ENCODE data around the gene POLL. TPM values are rescaled to one million over a fixed set of nuclear protein-coding genes. Genes with fewer than 3 reads are reported as not detected.

The POLL gene
- total and polyA plus RNA-seq, 2 donors (not counting 3 experiments of a cell fraction or from before 2014, with no cell fraction given) = 34.3 to 42.3 TPM

- intact Hi-C loops (cut with micrococcal nuclease) = no loop called here
- no peaks in the 10 kb centered on the region for H3K79me2 ChIP-seq (ENCODE audit: control insufficient read depth, insufficient read depth, low read length)
- FAIRE-seq (no peak), DNase-seq (ENCODE audit: low read depth, low spot score) (no peak)
- ChIA-PET CTCF (interaction anchor here (0.9 to 1.6 kb wide), 4 partner anchors 12 to 267 kb away, joined by 3 to 6 read pairs (median 4); no protein-coding TSS in a partner anchor), POLR2A (no interaction called here)
- no peaks in the 10 kb centered on the region for H3K9me3 ChIP-seq (replicated peaks; ENCODE audit: control insufficient read depth, insufficient read depth, low read length)
- H3K4me3 ChIP-seq (replicated peaks in 1 of 3; ENCODE audit: insufficient read depth in 1 of 3, low read depth in 1 of 3, low read length in 3 of 3) = no peak overlapping the region
- dilution Hi-C loops (cut with MboI; ENCODE audit: extremely low pct_ligation_motif_present, low sequenced_read_pairs) = no loop called here
- no peak overlapping the region for H3K4me2 ChIP-seq (ENCODE audit: insufficient read depth, low read length)
- no peak overlapping the region for H2AFZ ChIP-seq (ENCODE audit: low read depth, low read length)
- no peak overlapping the region for H3K27ac ChIP-seq (ENCODE audit: insufficient read depth, low read depth, low read length)
- no peak for TF ChIP-seq CTCF (IDR thresholded peaks at IDR 0.05; ENCODE audit: extremely low read depth in 1 of 2, insufficient read depth in 1 of 2, low read depth in 1 of 2, low read length in 2 of 2)
- TF ChIP-seq POLR2AphosphoS5 (IDR thresholded peaks at IDR 0.05; ENCODE audit: insufficient read depth, low read depth, low read length) = no peak
- TF ChIP-seq MAX (IDR thresholded peaks at IDR 0.05; ENCODE audit: insufficient read depth, insufficient read length) = no peak
- no peak for TF ChIP-seq POLR2A (IDR thresholded peaks at IDR 0.05; ENCODE audit: low read depth, low read length)
- TF ChIP-seq GATA2 (IDR thresholded peaks at IDR 0.05; ENCODE audit: insufficient read depth, insufficient read length, low read depth, low read length) = no peak
- TF ChIP-seq MYC (IDR thresholded peaks at IDR 0.05; ENCODE audit: low read depth, low read length) = no peak
- no peak for TF ChIP-seq JUN (IDR thresholded peaks at IDR 0.05; ENCODE audit: borderline replicate concordance, insufficient read depth, insufficient read length, low read depth)
- TF ChIP-seq EZH2 (IDR thresholded peaks at IDR 0.05; ENCODE audit: borderline replicate concordance, low read depth, low read length, severe bottlenecking) = no peak
- TF ChIP-seq FOS (IDR thresholded peaks at IDR 0.05; ENCODE audit: borderline replicate concordance, insufficient read depth, low read length) = no peak
- H3K27me3 ChIP-seq (ENCODE audit: control insufficient read depth in 2 of 2, insufficient read depth in 2 of 2, low read length in 2 of 2) = no peaks in the 10 kb centered on the region
- BruUV-seq (replicated peaks) = no TSS peak
- no peaks in the 10 kb centered on the region for H3K9me1 ChIP-seq (replicated peaks; ENCODE audit: control insufficient read depth, extremely low read depth, insufficient read depth, low read length)
- H3K9ac ChIP-seq (replicated peaks; ENCODE audit: extremely low read depth, insufficient read depth, low read length) = no peak overlapping the region
- no peaks in the 10 kb centered on the region for H3K4me1 ChIP-seq (ENCODE audit: control insufficient read depth, extremely low read depth, insufficient read depth, low read length)
- peaks cover 0 to 3% of the 10 kb centered on the region in 2 experiments for H3K36me3 ChIP-seq (ENCODE audit: control insufficient read depth in 2 of 2, extremely low read depth in 1 of 2, insufficient read depth in 2 of 2, low read length in 2 of 2)
- no peaks in the 10 kb centered on the region for H4K20me1 ChIP-seq (replicated peaks; ENCODE audit: control insufficient read depth, extremely low read depth, insufficient read depth, low read length)
Observed at GRCh38 chr10:101558204-101558603, 29.9 kb downstream of the POLL start.

All from endothelial cell of umbilical vein (primary cell).